GM12875 (cell line): Measurements from ENCODE around the gene CLEC4G.

Source experiments
- H3K4me3 ChIP-seq: one replicate; pipeline ENCODE4 v1.5.1; 2011; ENCODE audit warnings: low read depth, low read length, control low read depth
- TF ChIP-seq, protein P1 (sequence below): IDR thresholded peaks from 2 replicates; pipeline ENCODE4 v1.5.1; 2011; ENCODE audit warnings: low read depth, mild to moderate bottlenecking, control low read depth, inconsistent platforms, low read length, moderate library complexity, borderline replicate concordance; ENCODE audit not compliant: insufficient read depth

CLEC4G gene

DNA sequence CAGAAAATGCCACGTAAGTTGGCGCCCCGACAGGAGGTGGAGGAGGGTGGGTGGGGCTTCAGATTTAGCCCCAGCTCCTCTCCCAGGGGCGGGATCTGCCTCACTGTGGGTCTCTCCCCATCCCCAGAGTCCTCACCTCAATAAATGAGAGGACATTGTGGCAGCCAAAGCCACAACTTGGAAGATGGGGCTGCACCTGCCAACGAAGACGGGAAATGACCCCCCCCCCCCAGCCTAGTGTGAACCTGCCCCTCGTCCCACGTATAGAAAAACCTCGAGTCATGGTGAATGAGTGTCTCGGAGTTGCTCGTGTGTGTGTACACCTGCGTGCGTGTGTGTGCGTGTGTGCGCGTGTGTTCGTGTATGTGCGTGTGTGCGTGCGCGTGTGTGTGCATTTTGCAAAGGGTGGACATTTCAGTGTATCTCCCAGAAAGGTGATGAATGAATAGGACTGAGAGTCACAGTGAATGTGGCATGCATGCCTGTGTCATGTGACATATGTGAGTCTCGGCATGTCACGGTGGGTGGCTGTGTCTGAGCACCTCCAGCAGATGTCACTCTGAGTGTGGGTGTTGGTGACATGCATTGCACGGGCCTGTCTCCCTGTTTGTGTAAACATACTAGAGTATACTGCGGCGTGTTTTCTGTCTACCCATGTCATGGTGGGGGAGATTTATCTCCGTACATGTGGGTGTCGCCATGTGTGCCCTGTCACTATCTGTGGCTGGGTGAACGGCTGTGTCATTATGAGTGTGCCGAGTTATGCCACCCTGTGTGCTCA lies 52.7 kb downstream of the CLEC4G start:
- TF ChIP-seq, protein P1, sequence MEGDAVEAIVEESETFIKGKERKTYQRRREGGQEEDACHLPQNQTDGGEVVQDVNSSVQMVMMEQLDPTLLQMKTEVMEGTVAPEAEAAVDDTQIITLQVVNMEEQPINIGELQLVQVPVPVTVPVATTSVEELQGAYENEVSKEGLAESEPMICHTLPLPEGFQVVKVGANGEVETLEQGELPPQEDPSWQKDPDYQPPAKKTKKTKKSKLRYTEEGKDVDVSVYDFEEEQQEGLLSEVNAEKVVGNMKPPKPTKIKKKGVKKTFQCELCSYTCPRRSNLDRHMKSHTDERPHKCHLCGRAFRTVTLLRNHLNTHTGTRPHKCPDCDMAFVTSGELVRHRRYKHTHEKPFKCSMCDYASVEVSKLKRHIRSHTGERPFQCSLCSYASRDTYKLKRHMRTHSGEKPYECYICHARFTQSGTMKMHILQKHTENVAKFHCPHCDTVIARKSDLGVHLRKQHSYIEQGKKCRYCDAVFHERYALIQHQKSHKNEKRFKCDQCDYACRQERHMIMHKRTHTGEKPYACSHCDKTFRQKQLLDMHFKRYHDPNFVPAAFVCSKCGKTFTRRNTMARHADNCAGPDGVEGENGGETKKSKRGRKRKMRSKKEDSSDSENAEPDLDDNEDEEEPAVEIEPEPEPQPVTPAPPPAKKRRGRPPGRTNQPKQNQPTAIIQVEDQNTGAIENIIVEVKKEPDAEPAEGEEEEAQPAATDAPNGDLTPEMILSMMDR: peak; percentile 71; the same call in 1 of the 2 replicates
- H3K4me3 ChIP-seq: no peak overlapping the region
